Sciatic nerve (tissue), 2 donors: Measurements from ENCODE around the gene CAMSAP2. TPM values are rescaled to one million over a fixed set of nuclear protein-coding genes. Genes with fewer than 3 reads are reported as not detected.
"Not testable (repeated sequence)": the region's sequence is repeated elsewhere in the genome, so short reads cannot be mapped to it uniquely, and the experiment has no call there.

Experiments
- ATAC-seq: fragments of 200-7000 bp; cut with Tn5 transposase; one replicate; pipeline ENCODE4 v1.9.1; 2020; ENCODE audit warnings: mild to moderate bottlenecking, moderate library complexity
- DNase-seq: peaks from one replicate; pipeline ENCODE4 v3.0.0-alpha.2; 2020; ENCODE audit warnings: low spot score
- intact Hi-C: fragments of 100-400 bp; cut with DNase I; formaldehyde crosslinking; loops from one replicate; pipeline ENCODE4 v1.14.2; 2022
- total RNA-seq: library from RNA; stranded (reverse); fragmentation: NEBNext Ultra II Directional; extraction: Animal tissue kit (Norgen Biotek cat#: 25700); gene quantifications from one replicate; pipeline ENCODE4 v1.2.1, GENCODE V29; 2021
- donor health status: DM: no; HTN: no; CAD: no.
- donor health status: DM: no; HTN: no; CAD: no.

The CAMSAP2 gene
- total RNA-seq, 1 donor from 2014 or later: 45.4 TPM

DNA sequence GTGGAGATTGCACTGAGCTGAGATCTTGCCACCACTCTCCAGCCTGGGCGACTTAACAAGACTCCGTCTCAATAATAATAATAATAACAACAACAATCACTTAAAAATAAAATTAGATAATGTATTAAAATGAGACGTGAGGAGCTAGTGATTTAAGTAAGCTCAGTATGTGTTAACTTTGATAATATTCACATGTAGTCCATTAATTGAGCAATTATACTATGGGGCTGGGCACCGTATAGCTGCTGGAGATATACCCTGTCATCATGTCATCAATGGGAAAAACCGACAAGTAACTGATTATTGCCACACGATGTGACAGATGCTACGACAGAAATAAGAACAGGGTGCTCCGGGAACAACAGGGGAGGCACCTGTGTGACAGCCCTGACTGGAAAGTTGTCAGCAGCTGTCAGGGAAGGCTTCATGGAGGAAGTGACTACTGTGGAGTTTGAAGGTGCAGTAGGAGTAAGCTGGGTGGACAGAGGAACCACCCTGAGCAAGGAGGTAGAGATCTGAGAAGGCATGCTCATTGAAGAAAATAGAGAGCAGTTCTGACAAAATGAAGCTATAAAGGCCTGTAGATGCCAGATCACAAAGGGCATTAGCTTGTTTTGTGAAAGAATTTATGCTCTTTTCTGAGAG is 924 bp upstream of the CAMSAP2 start:
- intact Hi-C loops: no loop called here
- ATAC-seq (no peak), DNase-seq (no peak)

DNA sequence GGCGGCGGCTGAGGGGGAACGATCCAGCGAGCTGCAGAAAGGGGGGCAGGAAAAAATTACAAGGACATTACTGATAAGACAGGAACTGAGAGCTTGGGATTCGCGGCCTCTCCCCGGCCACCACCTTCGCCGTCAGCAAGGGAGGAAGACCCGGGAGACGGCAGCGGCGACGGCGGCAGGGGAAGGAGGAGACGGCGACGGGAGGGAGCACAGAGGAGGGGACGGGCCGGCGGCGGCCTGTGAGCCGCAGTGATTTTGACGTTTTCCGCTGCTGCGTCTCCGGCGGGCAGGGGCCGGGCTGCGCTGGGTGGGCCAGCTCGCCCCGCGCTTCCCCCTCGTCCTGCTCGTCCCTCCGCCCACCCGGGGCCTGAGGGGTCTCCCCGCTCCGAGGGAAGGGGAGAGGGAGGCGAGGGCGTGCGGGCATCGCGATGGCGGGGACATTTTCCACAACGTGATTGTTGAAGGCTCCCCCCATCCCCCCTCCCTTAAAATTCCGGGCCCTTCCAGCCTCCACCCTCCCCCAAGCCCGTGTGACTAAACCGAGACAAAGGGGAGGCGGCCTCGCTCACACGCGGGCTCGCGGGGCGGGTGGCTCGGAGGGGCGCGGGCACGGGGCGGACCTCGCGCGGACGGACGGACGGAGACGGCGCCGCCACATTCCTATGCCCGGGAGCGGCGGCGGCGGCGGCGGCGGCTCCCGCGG is 407 bp downstream of the CAMSAP2 start:
- ATAC-seq (peak; percentile 92), DNase-seq (peak; percentile 88)
- intact Hi-C loops: no loop called here

DNA sequence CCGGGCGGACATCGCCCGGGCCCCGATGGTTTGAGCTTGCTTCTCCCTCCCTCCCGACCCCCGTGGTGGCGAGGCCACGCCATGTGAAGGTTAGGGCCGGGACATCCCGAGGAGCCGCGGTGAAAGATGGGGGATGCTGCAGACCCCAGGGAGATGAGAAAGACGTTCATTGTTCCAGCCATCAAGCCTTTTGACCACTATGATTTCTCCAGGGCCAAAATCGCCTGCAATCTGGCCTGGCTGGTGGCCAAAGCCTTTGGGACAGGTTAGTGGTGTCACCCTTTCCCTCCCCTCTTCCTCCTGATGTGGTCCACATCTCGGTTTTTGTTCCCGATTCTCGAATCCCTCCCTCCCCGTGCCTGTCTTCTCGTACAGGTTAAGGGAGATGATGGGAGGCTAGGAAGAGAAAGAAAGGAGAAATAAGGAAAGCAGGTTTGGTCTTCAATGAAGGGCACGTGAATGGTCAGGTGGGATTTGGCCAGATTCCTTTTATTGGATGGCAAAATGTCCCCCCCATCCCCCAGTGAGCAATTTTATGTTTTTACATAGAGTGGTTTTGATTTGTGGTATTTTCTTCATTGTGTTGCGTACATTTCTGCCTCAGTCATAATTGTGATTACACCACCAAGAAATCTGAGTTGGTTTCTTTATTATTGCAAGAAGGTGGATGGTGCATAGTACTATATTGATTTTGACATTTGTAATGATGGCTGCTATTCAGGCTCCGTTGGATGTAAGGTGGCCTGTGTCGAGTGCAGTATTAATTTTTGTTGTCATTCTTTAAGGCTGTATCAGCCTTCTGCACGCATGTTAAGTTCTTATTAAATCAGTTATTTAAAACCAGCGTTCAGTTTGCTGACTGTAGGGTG is 1.2 kb downstream of the CAMSAP2 start:
- ATAC-seq (no peak), DNase-seq (peak; percentile 77)
- intact Hi-C loops: no loop called here

- DNase-seq (no peak), ATAC-seq (no peak)
- intact Hi-C loops: no loop called here
Observed at GRCh38 chr1:200740571-200741208, 2.0 kb downstream of the CAMSAP2 start.

DNA sequence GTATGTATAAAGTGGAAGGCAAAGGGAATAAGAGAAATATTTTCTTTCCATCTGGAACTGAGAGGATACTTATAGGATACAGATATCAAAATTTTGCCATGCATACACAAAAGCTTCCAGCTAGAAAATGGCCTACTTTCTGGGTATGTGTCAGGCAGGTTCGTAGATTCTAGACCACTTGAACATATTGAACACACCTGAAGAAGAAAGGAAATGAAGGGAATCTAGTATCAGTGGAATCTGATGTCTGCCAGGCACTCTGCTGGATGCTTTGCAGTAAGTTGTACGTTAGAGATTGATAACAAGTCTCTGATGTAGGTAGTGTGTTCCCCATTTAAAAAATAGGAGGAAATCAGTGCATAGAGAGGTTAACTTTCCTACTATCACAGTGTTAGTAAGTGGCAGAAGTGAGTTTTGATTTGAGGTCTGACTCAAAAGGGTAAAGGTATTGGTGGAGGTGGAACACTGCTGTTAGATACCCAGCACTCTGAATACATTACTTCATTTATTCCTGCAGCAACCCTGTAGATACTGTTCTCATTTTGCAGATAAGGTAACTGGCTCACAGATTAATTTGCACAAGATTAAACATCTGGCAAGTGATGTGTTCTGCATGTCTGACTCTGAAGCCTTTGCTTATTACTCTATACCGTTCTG is 3.0 kb downstream of the CAMSAP2 start:
- no peak for ATAC-seq
- intact Hi-C loops: no loop called here
- no peak for DNase-seq

DNA sequence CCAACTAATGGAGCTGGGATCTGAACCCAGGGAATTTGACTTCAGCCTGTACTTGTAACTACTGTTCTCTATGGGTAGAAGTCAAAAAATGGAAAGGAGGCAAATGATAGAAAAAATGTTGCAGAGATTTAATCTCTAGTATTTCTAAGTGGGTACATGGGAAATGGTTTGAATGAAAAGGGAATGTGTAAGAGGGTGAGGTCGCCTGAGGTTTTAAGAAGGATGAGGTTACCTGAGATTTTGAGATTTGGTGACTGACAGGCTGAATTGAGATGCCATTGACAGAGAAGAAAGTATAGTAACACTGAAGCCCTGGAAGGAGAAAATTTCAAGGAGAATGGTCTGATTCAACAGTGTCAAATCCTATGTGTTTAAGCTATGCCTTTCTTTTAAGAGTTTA is 5.5 kb downstream of the CAMSAP2 start:
- DNase-seq (no peak), ATAC-seq (no peak)
- intact Hi-C loops: no loop called here

GRCh38 chr1:200749090-200749489 is 10.4 kb downstream of the CAMSAP2 start:
- ATAC-seq (peak; percentile 20), DNase-seq (no peak)
- intact Hi-C loops: no loop called here

DNA sequence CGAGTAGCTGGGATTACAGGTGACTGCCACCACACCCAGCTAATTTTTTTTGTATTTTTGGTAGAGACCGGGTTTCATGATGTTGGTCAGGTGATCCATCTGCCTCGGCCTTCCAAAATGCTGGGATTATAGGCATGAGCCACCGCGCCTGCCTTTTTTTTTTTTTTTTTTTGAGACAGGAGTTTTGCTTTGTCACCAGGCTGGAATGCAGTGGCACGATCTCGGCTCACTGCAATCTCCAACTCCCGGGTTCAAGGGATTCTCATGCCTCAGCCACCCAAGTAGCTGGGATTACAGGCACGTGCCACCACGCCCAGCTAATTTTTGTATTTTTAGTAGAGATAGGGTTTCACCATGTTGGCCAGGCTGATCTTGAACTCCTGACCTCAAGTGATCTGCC is 12.1 kb downstream of the CAMSAP2 start:
- DNase-seq, intact Hi-C loops, ATAC-seq: not testable (repeated sequence)

- DNase-seq (no peak), ATAC-seq (no peak)
- intact Hi-C loops: no loop called here
Observed at GRCh38 chr1:200751717-200752116, 13.0 kb downstream of the CAMSAP2 start.

GRCh38 chr1:200753650-200754198 is 15.0 kb downstream of the CAMSAP2 start:
- no peak for ATAC-seq
- intact Hi-C loops: no loop called here
- no peak for DNase-seq

DNA sequence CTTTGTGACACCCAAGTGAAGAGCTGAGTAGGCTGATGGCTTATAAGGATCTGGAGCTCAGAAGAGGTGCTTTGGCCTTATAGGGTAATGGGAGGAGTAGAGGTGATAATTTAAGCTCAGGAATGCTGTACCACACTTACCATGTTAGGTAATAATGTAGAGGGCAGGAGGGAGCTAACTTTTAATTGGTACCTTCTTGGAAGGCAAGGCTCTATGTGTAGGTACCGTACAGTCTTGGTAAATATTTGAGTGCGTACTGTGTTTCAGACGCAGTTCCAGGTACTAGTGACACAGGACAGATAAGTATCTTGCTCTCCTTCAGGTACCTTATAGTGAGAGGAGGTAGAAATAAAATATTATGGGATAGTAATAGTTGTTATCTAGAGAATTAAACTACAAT is 16.8 kb downstream of the CAMSAP2 start:
- intact Hi-C loops: no loop called here
- DNase-seq: no peak
- ATAC-seq: no peak

DNA sequence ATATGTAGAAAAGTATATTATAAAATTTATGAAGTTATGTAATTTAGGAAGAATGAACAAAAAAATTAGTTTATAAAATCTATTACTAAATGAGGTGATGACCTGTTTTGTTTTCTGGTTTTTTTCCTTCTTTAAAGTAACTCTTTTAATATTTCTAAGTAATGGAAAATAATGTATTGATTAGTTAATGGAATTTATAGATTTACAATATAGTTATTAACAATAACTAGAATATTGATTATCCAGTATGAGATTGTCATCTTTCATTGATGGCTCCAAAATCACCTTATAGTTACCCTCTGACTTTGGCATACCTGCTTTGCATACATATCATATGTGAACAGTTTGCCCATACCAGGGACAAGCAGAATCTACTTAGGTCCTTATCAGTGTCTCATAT is 23.4 kb downstream of the CAMSAP2 start:
- ATAC-seq (no peak), DNase-seq (no peak)

DNA sequence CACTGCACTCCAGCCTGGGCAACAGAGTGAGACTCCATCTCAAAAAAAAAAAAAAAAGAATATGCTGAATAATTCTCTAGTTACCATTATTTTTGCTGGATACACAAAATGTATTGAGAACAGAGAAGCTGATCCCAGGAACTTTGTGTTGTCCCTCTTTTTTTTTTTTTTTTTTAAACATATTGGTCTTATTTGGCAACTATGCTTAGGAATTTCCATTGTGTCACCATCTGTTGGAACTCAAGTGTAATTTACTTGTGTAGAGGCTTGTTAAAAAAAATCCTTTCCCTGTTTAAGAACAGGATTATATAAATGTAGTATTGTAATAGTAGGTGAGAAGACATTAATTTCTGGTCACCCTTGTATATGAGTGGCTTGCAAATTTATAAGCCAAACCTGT is 28.6 kb downstream of the CAMSAP2 start:
- no peak for DNase-seq

More for the DNA sequence above, 23.4 kb downstream of the CAMSAP2 start:
- intact Hi-C loops: no loop called here

GRCh38 chr1:200771625-200772555 is 33.2 kb downstream of the CAMSAP2 start:
- ATAC-seq (no peak), DNase-seq (no peak)
- intact Hi-C loops: no loop called here

More for the DNA sequence above, 28.6 kb downstream of the CAMSAP2 start:
- intact Hi-C loops: no loop called here
- no peak for ATAC-seq

- no peak for ATAC-seq
Observed at GRCh38 chr1:200774311-200774710, 35.6 kb downstream of the CAMSAP2 start.

DNA sequence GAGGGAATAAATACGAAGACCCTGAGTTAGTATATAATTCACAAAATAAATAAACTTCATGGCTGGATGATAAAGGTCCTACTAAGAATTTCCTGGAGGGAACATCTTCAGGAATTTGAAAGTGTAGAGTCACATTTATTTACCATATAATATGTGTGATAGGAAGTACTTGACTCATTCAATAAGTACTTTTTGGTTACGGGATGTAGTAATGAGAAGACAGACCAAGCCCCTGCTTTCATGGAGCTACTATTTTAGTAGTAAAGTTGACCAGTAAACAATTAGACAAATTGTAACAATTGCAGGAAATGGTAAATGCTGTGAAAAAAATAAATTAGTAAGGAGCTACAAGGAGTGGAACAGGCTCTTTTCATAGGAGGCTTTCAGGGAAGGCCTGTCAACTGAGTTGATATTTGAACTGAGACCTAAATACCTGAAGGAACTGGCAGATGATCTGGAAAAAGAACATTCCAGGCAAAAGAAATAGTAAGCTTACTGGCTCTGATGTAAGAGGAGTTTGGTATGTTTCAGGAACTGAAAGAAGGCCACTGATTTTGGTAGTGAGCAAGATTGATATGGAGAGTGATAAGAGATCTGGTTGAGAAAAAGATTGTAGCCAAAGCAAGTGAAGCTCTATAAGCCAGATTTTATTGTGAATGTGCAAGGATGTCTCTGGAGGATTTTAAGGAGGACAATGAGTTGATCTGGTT is 36.2 kb downstream of the CAMSAP2 start:
- intact Hi-C loops: no loop called here
- ATAC-seq: no peak

More at GRCh38 chr1:200774311-200774710, 35.6 kb downstream of the CAMSAP2 start:
- intact Hi-C loops: no loop called here
- DNase-seq: no peak

GRCh38 chr1:200775850-200776249 is 37.2 kb downstream of the CAMSAP2 start:
- intact Hi-C loops: no loop called here
- DNase-seq (no peak), ATAC-seq (no peak)

More for the DNA sequence above, 36.2 kb downstream of the CAMSAP2 start:
- DNase-seq: no peak
